ENCODE results near the gene PCOLCE2. TPM values are rescaled to one million over a fixed set of nuclear protein-coding genes. Genes with fewer than 3 reads are reported as not detected.

The PCOLCE2 gene
- total RNA-seq, 2 experiments from 2014 or later = not detected

GRCh38 chr3:142853270-142854168 is 35.4 kb downstream of the PCOLCE2 start:
- no peaks in the 10 kb centered on the region for H3K9me3 Mint-ChIP-seq (ENCODE audit: insufficient read depth)
- ATAC-seq = no peak
- no peak for DNase-seq
- ChIA-PET CTCF (interaction anchor here (0.7 to 1.4 kb wide), 6 partner anchors 9 to 134 kb away, joined by 3 to 5 read pairs (median 3); no protein-coding TSS in a partner anchor), POLR2A (no interaction called here)
- H3K36me3 Mint-ChIP-seq (ENCODE audit: low read depth) = no peaks in the 10 kb centered on the region
- no peaks in the 10 kb centered on the region for H3K4me1 Mint-ChIP-seq (ENCODE audit: low read depth)
- no peak overlapping the region for H3K4me3 Mint-ChIP-seq
- H3K27ac Mint-ChIP-seq = no peak overlapping the region
- H3K27me3 Mint-ChIP-seq (ENCODE audit: low read depth) = peaks cover under 1% of the 10 kb centered on the region

- H3K27ac Mint-ChIP-seq = no peak overlapping the region
- H3K9me3 Mint-ChIP-seq (ENCODE audit: insufficient read depth) = no peaks in the 10 kb centered on the region
- no peaks in the 10 kb centered on the region for H3K27me3 Mint-ChIP-seq (ENCODE audit: low read depth)
- DNase-seq (no peak), ATAC-seq (no peak)
- no peak overlapping the region for H3K4me3 Mint-ChIP-seq
- no peaks in the 10 kb centered on the region for H3K36me3 Mint-ChIP-seq (ENCODE audit: low read depth)
- H3K4me1 Mint-ChIP-seq (ENCODE audit: low read depth) = no peaks in the 10 kb centered on the region
- ChIA-PET POLR2A (interaction anchor here (1.0 kb wide), 1 partner anchor 149 kb away, joined by 4 read pairs; the partner anchor contains the start of gene U2SURP), CTCF (no interaction called here)
Observed at GRCh38 chr3:142852009-142852408, 36.9 kb downstream of the PCOLCE2 start.

- ATAC-seq (no peak), DNase-seq (no peak)
- H3K4me3 Mint-ChIP-seq = no peak overlapping the region
- ChIA-PET POLR2A (no interaction called here), CTCF (interaction anchor here (0.6 to 1.2 kb wide), 2 partner anchors 22 to 53 kb away, joined by 3 read pairs; no protein-coding TSS in a partner anchor)
- no peaks in the 10 kb centered on the region for H3K4me1 Mint-ChIP-seq (ENCODE audit: low read depth)
- no peaks in the 10 kb centered on the region for H3K9me3 Mint-ChIP-seq (ENCODE audit: insufficient read depth)
- no peaks in the 10 kb centered on the region for H3K27me3 Mint-ChIP-seq (ENCODE audit: low read depth)
- H3K36me3 Mint-ChIP-seq (ENCODE audit: low read depth) = no peaks in the 10 kb centered on the region
- no peak overlapping the region for H3K27ac Mint-ChIP-seq
Observed at GRCh38 chr3:142850395-142851023, 38.4 kb downstream of the PCOLCE2 start.

- ChIA-PET CTCF (no interaction called here), POLR2A (no interaction called here)
- Mint-ChIP-seq H3K27ac (no peak overlapping the region), H3K27me3 (ENCODE audit: low read depth) (peaks cover 3% of the 10 kb centered on the region), H3K4me1 (ENCODE audit: low read depth) (no peaks in the 10 kb centered on the region), H3K4me3 (no peak overlapping the region), H3K36me3 (ENCODE audit: low read depth) (no peaks in the 10 kb centered on the region), H3K9me3 (ENCODE audit: insufficient read depth) (no peaks in the 10 kb centered on the region)
- DNase-seq (no peak), ATAC-seq (no peak)
Observed at GRCh38 chr3:142849148-142849547, 39.7 kb downstream of the PCOLCE2 start.

- H3K4me1 Mint-ChIP-seq (ENCODE audit: low read depth) = no peaks in the 10 kb centered on the region
- POLR2A ChIA-PET = no interaction called here
- no peaks in the 10 kb centered on the region for H3K36me3 Mint-ChIP-seq (ENCODE audit: low read depth)
Observed at GRCh38 chr3:142846779-142847577, 41.9 kb downstream of the PCOLCE2 start.

GRCh38 chr3:142844339-142844977 is 44.4 kb downstream of the PCOLCE2 start:
- no peaks in the 10 kb centered on the region for H3K4me1 Mint-ChIP-seq (ENCODE audit: low read depth)
- H3K27me3 Mint-ChIP-seq (ENCODE audit: low read depth) = peaks cover 11% of the 10 kb centered on the region
- peak; percentile 27 for DNase-seq
- H3K27ac Mint-ChIP-seq = no peak overlapping the region
- ATAC-seq = no peak
- no peaks in the 10 kb centered on the region for H3K9me3 Mint-ChIP-seq (ENCODE audit: insufficient read depth)
- POLR2A ChIA-PET = no interaction called here
- no peaks in the 10 kb centered on the region for H3K36me3 Mint-ChIP-seq (ENCODE audit: low read depth)
- H3K4me3 Mint-ChIP-seq = no peak overlapping the region
- CTCF ChIA-PET = interaction anchor here (1.1 to 2.0 kb wide), 4 partner anchors 9 to 234 kb away, joined by 3 to 10 read pairs (median 4); no protein-coding TSS in a partner anchor

More at GRCh38 chr3:142846779-142847577, 41.9 kb downstream of the PCOLCE2 start:
- Mint-ChIP-seq H3K4me3 (no peak overlapping the region), H3K27ac (no peak overlapping the region), H3K27me3 (ENCODE audit: low read depth) (peaks cover 7% of the 10 kb centered on the region), H3K9me3 (ENCODE audit: insufficient read depth) (no peaks in the 10 kb centered on the region)
- CTCF ChIA-PET = interaction anchor here (2.1 kb wide), 1 partner anchor 17 kb away, joined by 14 read pairs; no protein-coding TSS in a partner anchor
- ATAC-seq = no peak
- DNase-seq = no peak

- H3K9me3 Mint-ChIP-seq (ENCODE audit: insufficient read depth) = no peaks in the 10 kb centered on the region
- H3K4me1 Mint-ChIP-seq (ENCODE audit: low read depth) = no peaks in the 10 kb centered on the region
- ChIA-PET CTCF (interaction anchor here (2.9 kb wide), 1 partner anchor 10 kb away, joined by 19 read pairs; no protein-coding TSS in a partner anchor), POLR2A (no interaction called here)
- H3K4me3 Mint-ChIP-seq = no peak overlapping the region
- DNase-seq (no peak), ATAC-seq (no peak)
- no peaks in the 10 kb centered on the region for H3K36me3 Mint-ChIP-seq (ENCODE audit: low read depth)
- H3K27me3 Mint-ChIP-seq (ENCODE audit: low read depth) = peaks cover 19% of the 10 kb centered on the region
- no peak overlapping the region for H3K27ac Mint-ChIP-seq
Observed at GRCh38 chr3:142839831-142840230, 49.1 kb downstream of the PCOLCE2 start.

GRCh38 chr3:142837526-142837925 is 51.4 kb downstream of the PCOLCE2 start:
- ATAC-seq (no peak), DNase-seq (no peak)
- no peak overlapping the region for H3K27ac Mint-ChIP-seq
- CTCF ChIA-PET = interaction anchor here (0.8 kb wide), 1 partner anchor 9 kb away, joined by 3 read pairs; no protein-coding TSS in a partner anchor
- H3K9me3 Mint-ChIP-seq (ENCODE audit: insufficient read depth) = no peaks in the 10 kb centered on the region
- no peaks in the 10 kb centered on the region for H3K4me1 Mint-ChIP-seq (ENCODE audit: low read depth)
- H3K36me3 Mint-ChIP-seq (ENCODE audit: low read depth) = no peaks in the 10 kb centered on the region
- POLR2A ChIA-PET = no interaction called here
- H3K4me3 Mint-ChIP-seq = no peak overlapping the region
- H3K27me3 Mint-ChIP-seq (ENCODE audit: low read depth) = peaks cover 21% of the 10 kb centered on the region

- no peaks in the 10 kb centered on the region for H3K36me3 Mint-ChIP-seq (ENCODE audit: low read depth)
Observed at GRCh38 chr3:142828703-142829305, 60.1 kb downstream of the PCOLCE2 start.

GRCh38 chr3:142819179-142819578 is 69.7 kb downstream of the PCOLCE2 start:
- ATAC-seq (no peak), DNase-seq (no peak)
- no peak overlapping the region for H3K4me3 Mint-ChIP-seq
- ChIA-PET POLR2A (interaction anchor here (0.7 kb wide), 1 partner anchor 288 kb away, joined by 3 read pairs; no protein-coding TSS in a partner anchor), CTCF (interaction anchor here (3.8 kb wide), 1 partner anchor 10 kb away, joined by 24 read pairs; no protein-coding TSS in a partner anchor)
- no peaks in the 10 kb centered on the region for H3K4me1 Mint-ChIP-seq (ENCODE audit: low read depth)
- peaks cover 15% of the 10 kb centered on the region for H3K27me3 Mint-ChIP-seq (ENCODE audit: low read depth)
- H3K27ac Mint-ChIP-seq = no peak overlapping the region
- H3K9me3 Mint-ChIP-seq (ENCODE audit: insufficient read depth) = no peaks in the 10 kb centered on the region
- no peaks in the 10 kb centered on the region for H3K36me3 Mint-ChIP-seq (ENCODE audit: low read depth)

More at GRCh38 chr3:142828703-142829305, 60.1 kb downstream of the PCOLCE2 start:
- no peak overlapping the region for H3K4me3 Mint-ChIP-seq
- ChIA-PET POLR2A (no interaction called here), CTCF (interaction anchor here (0.5 to 4.0 kb wide), 52 partner anchors 8 to 287 kb away, joined by 3 to 45 read pairs (median 4); partner anchors contain the start of gene U2SURP)
- peaks cover 24% of the 10 kb centered on the region for H3K27me3 Mint-ChIP-seq (ENCODE audit: low read depth)
- DNase-seq (peak; percentile 77), ATAC-seq (peak; percentile 98)
- H3K4me1 Mint-ChIP-seq (ENCODE audit: low read depth) = no peaks in the 10 kb centered on the region
- H3K27ac Mint-ChIP-seq = no peak overlapping the region
- H3K9me3 Mint-ChIP-seq (ENCODE audit: insufficient read depth) = no peaks in the 10 kb centered on the region
